HG02938 (cell line): ENCODE measurements around the gene C11orf68.
A peak's percentile ranks its signal among the peaks of the same experiment; 100 is the strongest.

Experiments
- ATAC-seq: cut with Tn5 transposase; IDR thresholded peaks from one replicate; pipeline ENCODE4 v1.9.1; 2021; ENCODE audit warnings: mild to moderate bottlenecking, moderate library complexity; ENCODE audit not compliant: unreplicated experiment

C11orf68 gene

GRCh38 chr11:65944767-65945166 lies 25.9 kb upstream of the C11orf68 start:
- no peak for ATAC-seq

- ATAC-seq: no peak
Measured at GRCh38 chr11:65944191-65944590, 25.3 kb upstream of the C11orf68 start.

GRCh38 chr11:65942531-65942930 lies 23.7 kb upstream of the C11orf68 start:
- ATAC-seq: no peak

- no peak for ATAC-seq
Measured at GRCh38 chr11:65941720-65942310, 23.0 kb upstream of the C11orf68 start.

- no peak for ATAC-seq
Measured at GRCh38 chr11:65937766-65938165, 18.9 kb upstream of the C11orf68 start.

- no peak for ATAC-seq
Measured at GRCh38 chr11:65934014-65934413, 15.2 kb upstream of the C11orf68 start.

- no peak for ATAC-seq
Measured at GRCh38 chr11:65932558-65932919, 13.7 kb upstream of the C11orf68 start.

GRCh38 chr11:65931773-65932557 lies 13.1 kb upstream of the C11orf68 start:
- no peak for ATAC-seq

GRCh38 chr11:65928667-65929066 lies 9.8 kb upstream of the C11orf68 start:
- ATAC-seq: no peak

GRCh38 chr11:65927904-65928397 lies 9.1 kb upstream of the C11orf68 start:
- no peak for ATAC-seq

GRCh38 chr11:65925397-65925796 lies 6.5 kb upstream of the C11orf68 start:
- no peak for ATAC-seq

GRCh38 chr11:65922565-65922964 lies 3.7 kb upstream of the C11orf68 start:
- ATAC-seq: no peak

- ATAC-seq: no peak
Measured at GRCh38 chr11:65921876-65922275, 3.0 kb upstream of the C11orf68 start.

- no peak for ATAC-seq
Measured at GRCh38 chr11:65921033-65921555, 2.2 kb upstream of the C11orf68 start.

- no peak for ATAC-seq
Measured at GRCh38 chr11:65920372-65920802, 1.5 kb upstream of the C11orf68 start.

GRCh38 chr11:65919573-65920371 lies 910 bp upstream of the C11orf68 start:
- peak; percentile 39 for ATAC-seq

GRCh38 chr11:65919141-65919572 lies 295 bp upstream of the C11orf68 start, which contains the start of gene DRAP1:
Gene DRAP1, plus strand, starts transcription at chr11:65919426. Its CDS starts 76 bp downstream, at chr11:65919502.
- peak; percentile 70 for ATAC-seq

GRCh38 chr11:65917434-65918210 lies 1.2 kb downstream of the C11orf68 start:
- ATAC-seq: no peak

- no peak for ATAC-seq
Measured at GRCh38 chr11:65917077-65917433, 1.8 kb downstream of the C11orf68 start.

GRCh38 chr11:65916391-65916790 lies 2.5 kb downstream of the C11orf68 start:
- ATAC-seq: no peak
